GM18507 (cell line): ENCODE results near the gene PPP2CA.
A peak's percentile ranks its signal among the peaks of the same experiment; 100 is the strongest.
"Not testable (repeated sequence)": the region's sequence is repeated elsewhere in the genome, so short reads cannot be mapped to it uniquely, and the experiment has no call there.

ENCODE experiments used
- DNase-seq: peaks from one replicate; pipeline ENCODE4 v3.0.0; 2011; ENCODE audit warnings: low read depth; ENCODE audit not compliant: insufficient read length; ENCODE audit errors: extremely low spot score
- FAIRE-seq: peaks from 2 replicates; lab custom pipeline; 2011; peaks lifted over from hg19 to GRCh38; lab: Jason Lieb, UNC

The PPP2CA gene

DNA sequence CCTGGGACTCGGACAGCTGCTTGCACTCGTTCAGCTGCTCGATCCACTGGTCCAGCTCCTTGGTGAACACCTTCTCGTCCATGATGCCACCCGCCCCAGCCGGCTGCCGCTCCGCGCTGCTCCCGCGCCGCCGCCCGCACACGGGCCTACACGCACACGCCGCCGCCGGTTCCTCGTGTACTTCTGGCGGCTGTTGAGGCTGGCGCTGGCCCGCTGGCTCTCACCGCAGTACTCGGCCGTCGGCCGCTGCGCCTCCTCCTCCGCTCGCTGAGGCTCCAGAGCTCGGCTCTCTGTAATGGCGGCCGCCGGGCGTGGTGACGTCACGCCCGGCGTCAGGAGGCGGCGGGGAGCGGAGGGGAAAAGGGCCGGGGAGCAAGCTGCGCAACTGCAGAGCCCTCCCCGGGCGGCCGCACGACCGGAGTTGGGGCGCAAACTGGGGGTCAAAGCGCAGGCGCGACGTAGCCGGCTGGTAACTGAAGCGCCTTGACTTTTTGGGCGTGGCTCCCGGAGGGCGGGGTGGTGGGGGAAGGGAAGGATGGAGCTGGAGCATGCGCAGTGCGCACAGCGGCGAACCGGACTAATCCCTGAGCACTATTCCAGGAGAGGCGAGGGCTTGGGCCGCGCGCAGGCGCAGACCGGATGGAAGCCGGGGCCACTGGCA is at the start of gene PPP2CA:
PPP2CA (minus strand) TSS at position 294 of the 661 bp plus-strand sequence; CDS start at position 82, 212 bp downstream.
- DNase-seq (peak; percentile 91), FAIRE-seq (peak; percentile 98)

DNA sequence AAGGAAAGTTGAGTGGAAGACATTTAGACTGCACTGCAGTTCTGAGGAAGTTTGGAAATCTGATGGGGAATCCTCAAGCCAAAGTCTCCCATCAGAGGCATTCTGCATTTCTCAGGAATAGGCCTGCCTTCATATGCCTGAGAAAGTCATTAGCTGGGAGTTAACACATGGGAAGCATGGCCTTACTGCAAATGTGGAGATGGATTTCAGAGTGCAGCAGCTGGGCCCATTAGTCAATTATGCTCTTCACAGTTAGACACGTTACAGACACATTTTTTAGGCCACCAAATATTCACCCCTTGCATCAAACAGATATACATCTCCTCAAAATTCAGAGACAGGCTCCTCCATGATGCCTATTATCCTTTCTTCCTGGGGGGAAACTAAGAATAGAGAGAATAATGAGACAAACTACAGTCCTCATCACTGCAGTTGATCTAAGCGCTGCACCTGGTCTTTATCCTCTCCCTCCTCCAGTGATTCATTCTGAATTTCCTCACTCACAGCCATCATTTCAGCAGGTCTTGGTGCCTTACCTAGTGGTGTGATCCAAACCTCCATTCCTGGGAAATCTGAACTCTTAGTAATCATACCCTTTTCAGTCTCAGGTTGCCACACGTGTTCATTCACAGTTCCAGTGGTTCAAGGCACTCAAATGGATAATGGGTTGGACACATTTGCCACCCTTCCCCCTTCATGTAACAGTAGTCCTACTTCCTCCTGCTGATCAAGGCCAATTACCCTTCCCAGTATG is 47.9 kb upstream of the PPP2CA start:
- FAIRE-seq (no peak), DNase-seq (no peak)

DNA sequence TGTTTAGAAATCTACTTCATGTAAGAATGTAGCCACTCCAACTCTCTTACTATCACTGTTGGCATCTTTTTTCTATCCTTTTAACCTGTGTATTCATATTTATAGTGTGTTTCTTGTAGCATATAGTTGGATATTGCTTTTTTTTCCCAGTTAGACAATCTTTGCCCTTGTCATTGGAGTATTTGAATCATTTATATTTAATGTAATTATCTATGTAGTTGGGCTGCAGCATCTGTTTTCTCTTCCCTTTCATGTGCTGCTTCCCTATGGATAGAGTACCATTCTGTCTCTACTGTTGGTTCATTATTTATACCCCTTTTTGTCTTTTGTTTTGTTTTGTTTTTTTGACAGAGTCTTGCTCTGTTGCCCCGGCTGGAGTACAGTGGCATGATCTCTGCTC is 45.2 kb upstream of the PPP2CA start:
- FAIRE-seq (no peak), DNase-seq (no peak)

DNA sequence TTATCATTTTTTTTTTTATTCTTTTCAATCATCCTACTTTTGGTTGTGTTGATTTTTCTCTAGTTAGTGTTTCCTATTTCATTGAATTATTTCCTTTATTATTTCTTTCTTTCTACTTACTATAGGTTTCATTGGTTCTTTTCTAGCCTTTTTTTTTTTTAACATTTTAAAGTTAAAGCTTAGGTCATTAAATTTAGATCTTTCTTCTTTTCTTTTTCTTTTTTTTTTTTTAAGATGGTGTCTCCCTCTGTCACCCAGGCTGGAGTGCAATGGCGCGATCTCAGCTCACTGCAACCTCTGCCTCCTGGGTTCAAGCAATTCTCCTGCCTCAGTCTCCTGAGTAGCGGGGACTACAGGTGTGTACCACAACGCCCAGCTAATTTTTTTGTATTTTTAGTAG is 43.0 kb upstream of the PPP2CA start:
- FAIRE-seq (no peak), DNase-seq (no peak)

DNA sequence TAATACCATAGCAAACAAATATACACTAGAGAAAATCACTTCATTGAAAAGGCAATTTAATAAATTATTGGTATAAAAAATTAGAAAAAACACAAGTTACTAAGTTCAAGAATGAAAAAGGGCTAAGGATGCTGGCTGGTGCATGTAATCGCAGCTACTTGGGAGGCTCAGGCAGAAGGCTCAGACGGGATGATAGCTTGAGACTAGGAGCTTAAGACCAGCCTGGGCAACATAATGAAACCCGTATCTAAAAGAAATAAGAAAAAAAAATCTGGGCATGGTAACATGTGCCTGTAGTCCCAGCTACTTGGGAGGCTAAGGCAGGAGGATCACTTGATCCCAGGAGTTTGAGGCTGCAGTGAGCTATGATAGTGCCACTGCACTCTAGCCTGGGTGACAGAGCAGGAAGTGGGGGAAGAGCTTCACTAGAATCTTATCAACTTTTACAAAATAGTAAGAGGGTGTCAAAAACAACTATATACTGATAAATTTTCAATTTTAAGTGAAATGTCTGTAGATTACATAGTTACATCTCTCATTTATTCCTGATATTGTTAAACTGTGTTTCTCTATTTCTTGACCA is 42.2 kb upstream of the PPP2CA start:
- no peak for FAIRE-seq
- DNase-seq: no peak

DNA sequence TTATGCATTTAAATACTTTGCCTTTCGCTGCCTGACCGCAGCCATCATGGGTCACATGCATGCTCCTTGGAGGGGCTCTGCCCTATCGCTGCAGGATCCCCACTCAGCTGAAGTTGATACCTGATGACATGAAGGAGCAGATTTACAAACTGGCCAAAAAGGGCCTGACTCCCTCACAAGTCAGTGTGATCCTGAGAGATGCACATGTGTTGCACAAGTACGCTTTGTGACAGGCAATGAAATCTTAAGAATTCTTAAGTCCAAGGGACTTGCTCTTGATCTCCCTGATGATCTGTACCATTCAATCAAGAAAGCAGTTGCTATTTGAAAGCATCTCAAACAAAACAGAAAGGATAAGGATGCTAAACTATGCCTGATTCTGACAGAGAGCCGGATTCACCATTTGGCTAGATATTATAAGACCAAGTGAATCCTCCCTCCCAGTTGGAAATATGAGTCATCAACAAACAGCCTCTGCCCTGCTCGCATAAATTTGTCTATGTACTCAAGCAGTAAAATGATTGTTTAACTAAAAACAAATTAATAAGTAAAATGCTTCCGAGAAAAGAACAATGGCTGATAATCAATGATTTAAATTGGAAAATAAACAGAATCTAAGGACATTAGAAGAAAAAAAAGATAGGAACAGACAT is 41.6 kb upstream of the PPP2CA start:
- no peak for DNase-seq
- no peak for FAIRE-seq

DNA sequence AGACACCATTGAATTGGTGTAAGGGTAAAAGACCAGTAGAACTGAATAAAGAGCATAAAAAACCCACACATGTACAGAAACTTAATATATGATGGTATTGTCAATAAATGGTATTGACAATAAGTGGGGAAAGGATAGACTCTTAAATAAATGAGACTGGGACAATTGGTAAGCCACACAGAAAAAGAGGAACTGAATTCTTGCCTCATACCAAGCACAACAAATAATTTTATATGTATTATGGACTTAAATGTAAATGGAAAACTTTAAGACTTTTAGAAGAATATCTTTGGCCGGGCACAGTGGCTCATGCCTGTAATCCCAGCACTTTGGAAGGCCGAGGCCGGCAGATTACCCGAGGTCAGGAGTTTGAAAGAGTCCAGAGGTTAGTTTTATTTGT is 37.9 kb upstream of the PPP2CA start:
- DNase-seq (no peak), FAIRE-seq (no peak)

DNA sequence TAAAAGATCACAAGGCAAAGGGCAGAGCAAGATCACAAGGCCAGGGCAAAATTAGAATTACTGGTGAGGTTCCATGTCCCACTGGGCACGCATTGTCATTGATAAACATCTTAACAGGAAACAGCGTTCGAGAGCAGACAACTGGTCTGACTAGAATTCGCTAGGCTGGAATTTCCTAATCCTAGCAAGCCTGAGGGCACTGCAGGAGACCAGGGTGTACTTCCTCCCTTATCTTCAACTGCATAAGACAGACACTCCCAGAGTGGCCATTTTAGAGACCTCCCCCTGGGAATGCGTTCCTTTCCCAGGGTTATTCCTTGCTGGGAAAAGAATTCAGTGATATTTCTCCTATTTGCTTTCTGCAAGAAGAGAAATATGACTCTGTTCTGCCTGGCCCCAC is 36.8 kb upstream of the PPP2CA start:
- DNase-seq, FAIRE-seq: not testable (repeated sequence)

DNA sequence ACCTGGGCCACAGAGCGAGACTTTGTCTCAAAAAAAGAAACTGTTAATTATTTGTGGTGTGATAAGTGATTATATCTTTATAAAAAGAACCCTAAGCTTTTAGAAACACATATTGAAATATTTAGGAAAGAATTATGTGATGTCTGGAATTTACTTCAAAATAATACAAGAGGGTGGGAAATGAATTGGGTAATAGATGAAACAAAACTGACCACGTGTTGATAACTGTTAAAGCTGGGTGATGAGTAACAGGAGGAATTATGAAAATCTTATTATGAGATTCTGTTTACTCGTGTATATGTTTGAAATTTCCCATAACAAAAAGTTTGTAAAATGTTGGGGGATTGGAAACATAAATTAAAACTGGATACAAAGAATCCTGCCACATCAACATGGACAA is 33.0 kb upstream of the PPP2CA start:
- FAIRE-seq: no peak
- no peak for DNase-seq

DNA sequence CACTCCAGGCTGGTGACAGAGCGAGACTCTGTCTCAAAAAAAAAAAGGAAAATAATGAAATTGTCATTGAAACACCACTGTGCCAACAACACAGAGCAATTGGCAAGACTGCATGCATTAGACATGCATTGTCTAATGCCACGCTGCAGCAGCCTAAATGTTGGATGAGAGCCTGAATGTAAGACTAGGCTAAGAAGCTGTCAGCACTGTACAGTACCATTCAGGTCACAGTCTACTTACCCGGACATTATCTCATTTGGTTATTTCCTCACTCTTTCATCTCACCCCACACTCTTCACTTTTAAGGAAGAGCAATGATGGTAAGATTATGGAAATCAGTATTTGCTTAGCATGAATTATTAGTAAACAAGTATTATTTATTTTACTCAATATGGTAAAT is 31.3 kb upstream of the PPP2CA start:
- FAIRE-seq: no peak
- DNase-seq: no peak

DNA sequence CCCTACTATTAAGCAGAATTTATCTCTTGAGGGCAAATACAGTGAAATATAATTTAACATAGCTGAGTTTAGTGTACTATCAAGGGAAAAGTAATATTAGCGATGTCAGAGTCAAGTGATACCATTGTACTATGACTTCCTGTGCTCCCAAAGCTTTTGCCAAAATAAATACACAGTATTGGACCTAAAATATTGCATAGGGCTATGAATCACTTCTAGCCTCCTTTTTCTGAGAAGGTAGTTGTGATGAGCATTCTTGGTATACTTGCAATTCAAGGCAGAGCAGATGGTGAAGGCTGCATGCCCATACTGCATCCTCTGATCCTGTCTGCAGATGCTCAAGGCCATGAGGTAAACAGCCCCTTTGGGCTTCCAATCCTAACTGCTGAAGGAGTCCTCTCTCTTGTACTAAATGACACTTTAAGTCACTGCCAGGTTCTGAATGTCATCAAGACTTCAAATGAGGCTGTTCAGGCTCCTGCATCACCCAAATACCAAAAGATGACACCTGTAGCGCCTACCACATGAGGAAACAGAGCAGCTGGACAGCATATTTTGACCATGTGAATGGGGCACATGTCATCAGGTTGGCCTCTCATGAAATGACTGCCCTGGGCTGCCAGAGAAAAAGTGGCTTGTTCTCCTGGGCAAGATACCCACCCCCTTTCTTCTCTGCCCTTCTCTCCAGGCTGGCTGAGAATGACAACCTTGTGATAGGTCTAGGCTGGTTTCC is 29.7 kb upstream of the PPP2CA start:
- FAIRE-seq (no peak), DNase-seq (no peak)

DNA sequence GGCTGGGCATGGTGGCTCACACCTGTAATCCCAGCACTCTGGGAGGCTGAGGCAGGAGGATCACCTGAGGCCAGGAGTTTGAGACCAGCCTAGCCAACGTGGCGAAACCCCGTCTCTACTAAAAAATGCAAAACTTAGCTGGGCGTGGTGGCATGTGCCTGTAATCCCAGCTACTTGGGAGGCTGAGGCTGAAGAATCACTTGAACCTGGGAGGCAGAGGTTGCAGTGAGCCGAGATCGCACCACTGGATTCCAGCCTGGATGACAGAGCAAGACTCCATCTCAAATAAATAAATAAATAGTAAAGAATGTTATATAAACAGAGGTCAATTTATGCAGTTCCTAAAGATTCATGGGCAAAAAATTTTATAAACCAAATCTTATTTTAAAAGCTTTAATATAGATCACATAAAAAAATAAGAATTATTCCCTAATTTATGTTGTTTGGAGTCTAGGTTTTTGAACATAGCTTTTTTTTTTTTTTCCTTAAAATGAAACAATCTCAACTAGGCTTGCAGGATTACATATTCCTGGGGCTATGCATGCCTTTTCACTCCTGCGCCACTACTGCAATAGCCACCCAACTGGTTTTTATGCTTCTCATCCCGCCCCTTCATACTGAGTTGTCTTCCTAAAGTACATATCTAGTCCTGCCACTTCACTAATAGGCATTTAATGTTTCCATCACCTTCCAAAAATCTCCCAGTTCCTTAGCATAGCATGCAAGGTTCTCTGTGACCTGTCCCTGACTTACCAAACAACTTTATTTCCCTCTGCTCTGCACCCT is 27.7 kb upstream of the PPP2CA start:
- DNase-seq, FAIRE-seq: not testable (repeated sequence)

DNA sequence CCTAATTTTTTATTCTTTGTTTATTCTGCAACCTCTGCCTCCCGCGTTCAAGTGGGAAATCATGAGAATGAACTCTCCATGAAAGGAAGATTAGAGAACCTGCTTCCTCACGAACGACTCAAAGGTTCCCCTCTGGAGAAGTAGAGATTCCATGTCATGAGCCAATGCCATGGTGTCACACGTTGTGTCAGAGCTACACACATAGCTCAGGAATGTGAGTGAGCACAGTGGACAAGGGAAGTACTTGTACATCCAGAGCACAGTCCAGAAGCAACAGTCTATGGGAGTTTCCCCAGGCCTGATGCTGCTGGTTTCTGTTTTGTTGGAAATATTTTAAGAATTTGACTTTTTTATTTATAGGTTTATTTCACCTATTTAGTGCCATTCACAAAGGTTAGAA is 26.8 kb upstream of the PPP2CA start:
- FAIRE-seq (no peak), DNase-seq (no peak)

DNA sequence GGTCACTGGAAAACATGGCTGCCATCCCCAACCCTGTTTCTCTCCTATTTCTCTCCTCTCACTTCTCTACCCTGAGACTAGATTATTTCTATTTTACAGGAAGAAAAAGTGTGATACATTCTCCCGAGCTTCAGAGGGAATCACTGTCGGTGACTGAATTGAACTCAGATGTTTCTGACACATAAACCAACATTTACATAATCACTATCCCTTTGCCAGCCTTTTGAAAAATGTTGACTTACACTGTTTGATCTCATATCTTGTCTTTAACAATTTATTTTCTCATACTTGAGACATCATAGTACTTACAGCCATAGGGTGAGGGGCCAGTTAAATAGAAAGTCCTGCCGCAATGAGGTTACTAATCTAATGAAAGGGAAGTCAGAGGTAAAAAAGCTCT is 25.1 kb upstream of the PPP2CA start:
- no peak for DNase-seq
- FAIRE-seq: no peak

DNA sequence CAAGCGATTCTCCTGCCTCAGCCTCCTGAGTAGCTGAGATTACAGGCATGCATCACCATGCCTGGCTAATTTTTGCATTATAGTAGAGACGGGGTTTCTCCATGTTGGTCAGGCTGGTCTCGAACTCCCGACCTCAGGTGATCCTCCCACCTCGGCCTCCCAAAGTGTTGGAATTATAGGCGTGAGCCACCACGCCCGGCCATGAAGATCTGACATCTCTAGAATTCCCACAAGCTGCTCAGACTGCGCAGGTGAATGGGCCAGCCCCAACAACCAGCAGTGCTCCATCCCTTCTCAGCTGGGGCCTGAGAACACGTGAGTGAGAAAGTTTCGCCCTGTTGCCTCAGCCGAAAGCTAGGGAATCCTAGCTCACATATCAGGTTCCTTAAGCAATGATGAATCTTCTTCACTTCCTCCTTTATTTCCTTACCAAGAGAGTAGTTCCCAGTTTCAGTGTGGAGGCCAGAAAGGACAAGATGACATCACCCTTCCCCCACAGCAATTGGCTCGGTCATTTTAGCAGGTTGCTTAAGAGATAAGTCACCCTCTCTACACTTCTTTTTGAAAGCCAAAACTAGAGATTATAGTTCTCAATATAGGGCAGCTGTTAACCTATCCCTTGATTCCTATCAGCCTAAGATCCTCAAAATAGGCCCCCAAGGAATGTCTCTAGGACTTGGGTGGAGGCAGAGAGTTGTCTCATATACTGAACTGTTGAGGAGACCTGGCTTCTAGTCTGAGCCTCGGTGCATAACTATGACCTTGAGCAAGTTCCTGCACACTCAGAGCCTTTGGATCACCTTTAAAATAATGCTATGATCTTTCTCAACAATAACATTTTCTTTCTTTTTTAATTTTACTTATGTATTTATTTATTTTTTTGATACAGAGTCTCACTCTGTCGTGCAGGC is 23.9 kb upstream of the PPP2CA start:
- DNase-seq (no peak), FAIRE-seq (no peak)

DNA sequence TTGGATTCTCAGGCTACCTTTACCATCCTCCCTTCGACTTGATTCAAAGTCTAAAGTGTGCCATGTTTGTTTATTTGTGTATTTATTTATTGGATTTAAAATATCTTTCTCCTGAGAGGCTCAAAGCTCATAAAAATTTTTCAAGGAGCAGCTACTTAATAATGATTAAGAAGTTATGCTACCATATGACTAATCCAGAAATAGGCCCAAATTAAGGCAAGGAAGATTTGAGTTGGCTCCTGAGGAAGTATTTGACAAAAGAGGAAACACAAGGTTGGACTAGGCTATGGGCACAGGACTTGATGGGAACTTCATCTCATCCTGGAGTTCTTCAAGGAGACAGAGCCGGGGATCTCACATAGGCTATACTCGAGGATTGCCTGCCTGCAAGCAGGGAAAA is 22.4 kb upstream of the PPP2CA start:
- no peak for FAIRE-seq
- DNase-seq: no peak

DNA sequence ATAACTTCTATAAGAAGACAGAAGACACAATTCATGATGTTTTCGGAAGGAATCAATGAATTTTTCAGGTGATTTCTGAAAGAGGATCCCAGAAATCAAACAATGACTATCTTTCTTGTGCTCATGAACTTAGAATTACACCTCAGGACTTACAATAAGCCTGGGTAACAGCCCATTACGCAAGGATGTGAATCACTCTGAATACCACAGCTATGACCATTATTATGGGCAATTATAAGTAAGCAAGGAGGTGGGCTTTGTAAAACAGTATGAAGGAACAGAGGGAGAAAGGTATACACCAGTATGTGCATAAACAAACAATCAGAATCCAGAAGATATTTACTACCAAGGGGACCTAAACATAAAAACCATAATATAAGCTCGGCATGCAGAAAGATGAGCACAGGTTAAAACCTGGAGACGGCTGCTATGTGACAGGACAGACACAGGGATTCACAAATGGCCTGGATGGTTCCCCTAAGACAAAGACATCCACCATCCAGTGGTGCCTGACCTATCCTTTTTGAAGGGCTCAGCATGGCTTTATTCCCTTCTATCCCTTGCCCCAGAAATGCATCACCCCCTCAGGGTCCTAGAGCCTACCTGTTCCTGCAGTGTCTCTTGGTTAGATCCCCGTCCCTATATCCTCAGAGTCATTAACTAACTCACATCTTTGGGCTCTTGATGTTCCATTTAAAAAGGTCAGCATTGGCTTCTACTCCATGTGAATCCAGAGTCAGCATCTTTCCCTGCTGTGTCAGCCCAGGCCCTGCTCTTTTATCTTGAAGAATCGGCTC is 21.8 kb upstream of the PPP2CA start:
- no peak for FAIRE-seq

More for the DNA sequence above, 21.8 kb upstream of the PPP2CA start:
- DNase-seq: no peak
